Suprapubic skin (tissue), 4 donors: ENCODE results near the gene AQP3. TPM values are rescaled to one million over a fixed set of nuclear protein-coding genes. Genes with fewer than 3 reads are reported as not detected.

Experiments
- DNase-seq, 2 donors: peaks; one replicate each; pipeline ENCODE4 v3.0.0-alpha.2; 2019; ENCODE audit warnings: low spot score in 2 of 2
- H3K27ac ChIP-seq: fragments of 200-600 bp; sonication (generic); one replicate; pipeline ENCODE4 v1.5.1; 2019
- H3K27me3 ChIP-seq: fragments of 200-600 bp; sonication (generic); one replicate; pipeline ENCODE4 v1.5.1; 2019
- H3K36me3 ChIP-seq: fragments of 200-600 bp; sonication (generic); one replicate; pipeline ENCODE4 v1.5.1; 2019
- H3K4me1 ChIP-seq: fragments of 200-600 bp; sonication (generic); one replicate; pipeline ENCODE4 v1.5.1; 2019
- H3K4me3 ChIP-seq: fragments of 200-600 bp; sonication (generic); one replicate; pipeline ENCODE4 v1.5.1; 2019; ENCODE audit warnings: mild to moderate bottlenecking
- H3K9me3 ChIP-seq: fragments of 200-600 bp; sonication (generic); one replicate; pipeline ENCODE4 v1.5.1; 2019
- EP300 ChIP-seq: sonication (generic); formaldehyde crosslinking; IDR thresholded peaks from one replicate; pipeline ENCODE4 v1.6.1; 2017; ENCODE audit warnings: antibody characterized with exemption
- POLR2A ChIP-seq, 2 donors: fragments of 450-650 bp; IDR thresholded peaks; one replicate each; pipeline ENCODE4 v1.6.1; 2017; ENCODE audit warnings: antibody characterized with exemption in 2 of 2, mild to moderate bottlenecking in 2 of 2, moderate library complexity in 2 of 2
- POLR2AphosphoS5 ChIP-seq, 3 donors: sonication (generic); formaldehyde crosslinking; IDR thresholded peaks; one replicate each; pipeline ENCODE4 v1.6.1; 2017; ENCODE audit warnings: antibody characterized with exemption in 3 of 3
- WGBS: methylation state at CpG from one replicate; pipeline ENCODE4 v1.1.5; 2018; 5-methylcytosine and 5-hydroxymethylcytosine counted together
- total RNA-seq, 4 donors: library from RNA; depleted of rRNA; stranded (reverse); fragments of >200 nt; gene quantifications; one replicate each; pipeline ENCODE4 v1.1.0, GENCODE V29; 2016
- TF ChIP-seq, protein P1 (sequence below), 2 donors: fragments of 200-600 bp in 1 of 2; fragments of 450-650 bp in 1 of 2; sonication (generic) in 1 of 2; IDR thresholded peaks; one replicate each; pipeline ENCODE4 v1.5.1; 2016 to 2019; ENCODE audit warnings: antibody characterized with exemption in 2 of 2, mild to moderate bottlenecking in 1 of 2, moderate library complexity in 1 of 2

AQP3 gene
- total RNA-seq, 4 donors from 2014 or later: 1,277 to 1,951 (median 1,548) TPM

DNA sequence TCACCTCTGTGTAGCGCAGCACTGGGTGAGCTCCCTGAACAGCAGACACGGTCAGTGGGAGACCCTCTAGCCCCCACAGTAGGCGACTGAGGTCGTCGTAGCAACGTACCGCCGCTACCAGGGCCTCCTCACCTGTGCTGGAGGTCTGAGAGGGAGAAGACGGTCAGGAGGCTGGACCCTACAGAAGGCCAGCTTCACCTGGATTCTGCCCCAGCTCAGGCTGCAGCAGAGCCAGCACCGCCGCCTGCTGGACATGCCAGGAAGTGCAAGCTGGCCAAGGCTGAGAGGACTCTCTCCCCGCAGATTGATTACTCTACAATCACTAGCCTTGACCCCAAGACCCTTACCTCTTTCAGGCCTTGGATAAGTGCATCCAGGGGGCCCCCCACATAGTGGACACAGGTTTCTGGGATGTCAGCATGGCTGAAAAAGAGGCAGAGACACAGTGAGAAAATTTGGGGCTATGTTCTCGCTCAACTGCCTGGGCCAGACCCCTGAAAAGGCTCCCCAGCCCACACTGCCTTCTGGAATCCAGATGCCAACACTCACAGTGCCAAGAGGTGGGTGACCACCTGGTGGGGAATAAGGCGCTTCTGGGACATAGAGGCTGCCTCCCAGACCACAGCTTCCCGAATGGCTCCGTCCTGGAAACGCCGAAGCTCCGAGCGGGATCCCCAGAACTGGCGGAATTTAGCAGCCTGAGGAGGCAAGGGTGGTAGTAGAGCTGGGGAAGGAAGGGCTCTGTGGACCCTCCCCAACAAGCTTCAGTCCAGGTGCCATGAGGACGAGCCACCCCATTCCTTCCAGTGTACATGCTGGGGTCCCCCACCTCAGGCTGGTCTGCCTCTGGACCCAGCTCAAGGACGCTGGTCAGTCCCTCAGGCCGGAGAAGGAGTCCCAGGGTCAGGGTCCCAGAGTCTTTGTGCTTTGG, 19.4 kb upstream of the AQP3 start:
- no peaks in the 10 kb centered on the region for H3K27me3 ChIP-seq
- peaks cover 99% of the 10 kb centered on the region for H3K36me3 ChIP-seq
- WGBS: 69% methylated on average over 10 of the region's 24 CpGs
- H3K27ac ChIP-seq: no peak overlapping the region
- H3K9me3 ChIP-seq: no peaks in the 10 kb centered on the region
- peaks cover 22% of the 10 kb centered on the region for H3K4me1 ChIP-seq
- TF ChIP-seq, protein P1, sequence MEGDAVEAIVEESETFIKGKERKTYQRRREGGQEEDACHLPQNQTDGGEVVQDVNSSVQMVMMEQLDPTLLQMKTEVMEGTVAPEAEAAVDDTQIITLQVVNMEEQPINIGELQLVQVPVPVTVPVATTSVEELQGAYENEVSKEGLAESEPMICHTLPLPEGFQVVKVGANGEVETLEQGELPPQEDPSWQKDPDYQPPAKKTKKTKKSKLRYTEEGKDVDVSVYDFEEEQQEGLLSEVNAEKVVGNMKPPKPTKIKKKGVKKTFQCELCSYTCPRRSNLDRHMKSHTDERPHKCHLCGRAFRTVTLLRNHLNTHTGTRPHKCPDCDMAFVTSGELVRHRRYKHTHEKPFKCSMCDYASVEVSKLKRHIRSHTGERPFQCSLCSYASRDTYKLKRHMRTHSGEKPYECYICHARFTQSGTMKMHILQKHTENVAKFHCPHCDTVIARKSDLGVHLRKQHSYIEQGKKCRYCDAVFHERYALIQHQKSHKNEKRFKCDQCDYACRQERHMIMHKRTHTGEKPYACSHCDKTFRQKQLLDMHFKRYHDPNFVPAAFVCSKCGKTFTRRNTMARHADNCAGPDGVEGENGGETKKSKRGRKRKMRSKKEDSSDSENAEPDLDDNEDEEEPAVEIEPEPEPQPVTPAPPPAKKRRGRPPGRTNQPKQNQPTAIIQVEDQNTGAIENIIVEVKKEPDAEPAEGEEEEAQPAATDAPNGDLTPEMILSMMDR (IDR thresholded peaks at IDR 0.05): peak; percentile 94 to 98
- no peak for TF ChIP-seq POLR2A (IDR thresholded peaks at IDR 0.05)
- H3K4me3 ChIP-seq: no peak overlapping the region
- DNase-seq: peak in 1 of 2 donors; percentile 76

DNA sequence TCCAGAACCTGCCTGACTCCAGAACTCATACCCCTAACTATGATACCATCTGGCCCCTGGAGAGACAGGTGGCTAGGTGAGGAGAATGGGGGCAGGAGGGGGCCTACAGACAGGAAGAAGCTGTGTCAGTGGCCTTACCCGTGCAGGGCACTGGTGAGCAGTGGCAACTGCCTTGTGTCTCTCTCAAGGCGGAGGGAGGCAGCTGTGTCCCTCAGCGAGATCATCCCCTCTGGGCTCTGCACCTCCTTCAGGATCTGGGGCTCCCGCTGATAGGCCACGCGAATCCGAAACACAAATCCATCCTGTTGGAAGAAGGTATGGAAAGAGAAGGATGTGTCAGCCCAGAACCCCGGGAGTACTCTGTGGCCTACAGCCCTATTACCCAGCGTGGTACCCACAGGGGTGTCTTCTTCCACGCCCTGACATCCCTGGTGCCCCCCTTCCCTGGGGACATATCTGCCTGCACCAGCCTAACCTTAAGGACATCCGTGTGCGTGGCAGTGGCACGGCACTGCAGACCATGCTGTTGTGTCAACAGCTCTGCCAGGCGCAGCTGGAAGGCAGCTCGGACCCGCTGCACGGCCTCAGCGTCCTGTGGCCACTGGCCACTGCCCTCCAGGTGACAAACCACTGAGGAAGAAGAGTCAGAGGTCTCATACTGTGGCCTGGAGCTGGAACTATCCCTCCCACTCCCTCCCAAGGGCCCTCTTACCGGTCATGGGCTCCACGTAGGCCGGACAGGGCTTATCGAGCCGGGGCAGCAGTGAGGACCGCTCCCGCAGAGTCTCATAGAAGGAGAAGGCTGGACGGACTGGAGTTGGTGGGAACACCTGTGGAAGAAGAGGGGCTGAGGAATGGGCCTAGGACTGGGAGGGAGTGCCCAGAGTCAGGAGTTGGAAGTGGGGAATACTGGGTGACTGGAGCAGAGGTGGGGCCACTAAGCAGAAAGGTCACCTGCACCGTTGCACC, 18.5 kb upstream of the AQP3 start:
- Histone ChIP-seq H3K36me3 (peaks cover 92% of the 10 kb centered on the region), H3K27me3 (no peaks in the 10 kb centered on the region), H3K4me1 (peaks cover 30% of the 10 kb centered on the region), H3K4me3 (no peak overlapping the region), H3K9me3 (no peaks in the 10 kb centered on the region), H3K27ac (no peak overlapping the region)
- peak in 1 of 2 donors; percentile 58 for DNase-seq
- WGBS: 95% methylated on average over 21 of the region's 27 CpGs
- TF ChIP-seq POLR2AphosphoS5 (IDR thresholded peaks at IDR 0.05) (no peak), POLR2A (IDR thresholded peaks at IDR 0.05) (no peak), EP300 (no peak)
- TF ChIP-seq, protein P1 (IDR thresholded peaks at IDR 0.05): no peak

DNA sequence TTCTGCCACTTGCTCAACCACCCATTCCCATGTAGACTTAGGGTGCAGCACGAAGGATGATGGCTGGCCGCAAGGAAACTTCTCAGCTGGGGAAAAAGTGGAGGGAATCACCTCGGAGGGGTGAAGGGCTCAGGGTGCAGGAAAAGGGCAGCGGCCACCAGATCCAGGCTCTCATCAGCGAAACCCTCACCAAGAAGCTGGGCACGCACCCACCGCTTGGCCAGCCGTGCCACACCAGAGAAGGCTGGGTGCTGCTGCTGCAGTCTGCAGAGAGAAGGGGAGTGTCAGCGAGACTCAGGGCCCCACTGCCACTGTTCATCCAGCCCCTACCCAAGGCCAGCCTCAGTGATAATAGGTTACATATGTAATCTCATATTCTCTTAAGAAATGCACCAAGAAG, 17.7 kb upstream of the AQP3 start:
- H3K27me3 ChIP-seq: no peaks in the 10 kb centered on the region
- TF ChIP-seq POLR2A (IDR thresholded peaks at IDR 0.05) (no peak), POLR2AphosphoS5 (IDR thresholded peaks at IDR 0.05) (no peak), EP300 (no peak)
- TF ChIP-seq, protein P1 (IDR thresholded peaks at IDR 0.05): no peak
- H3K9me3 ChIP-seq: no peaks in the 10 kb centered on the region
- H3K4me1 ChIP-seq: peaks cover 36% of the 10 kb centered on the region
- H3K27ac ChIP-seq: no peak overlapping the region
- peak; percentile 40 to 70 for DNase-seq
- no peak overlapping the region for H3K4me3 ChIP-seq
- peaks cover 85% of the 10 kb centered on the region for H3K36me3 ChIP-seq
- 91% methylated on average over 9 of the region's 9 CpGs for WGBS

DNA sequence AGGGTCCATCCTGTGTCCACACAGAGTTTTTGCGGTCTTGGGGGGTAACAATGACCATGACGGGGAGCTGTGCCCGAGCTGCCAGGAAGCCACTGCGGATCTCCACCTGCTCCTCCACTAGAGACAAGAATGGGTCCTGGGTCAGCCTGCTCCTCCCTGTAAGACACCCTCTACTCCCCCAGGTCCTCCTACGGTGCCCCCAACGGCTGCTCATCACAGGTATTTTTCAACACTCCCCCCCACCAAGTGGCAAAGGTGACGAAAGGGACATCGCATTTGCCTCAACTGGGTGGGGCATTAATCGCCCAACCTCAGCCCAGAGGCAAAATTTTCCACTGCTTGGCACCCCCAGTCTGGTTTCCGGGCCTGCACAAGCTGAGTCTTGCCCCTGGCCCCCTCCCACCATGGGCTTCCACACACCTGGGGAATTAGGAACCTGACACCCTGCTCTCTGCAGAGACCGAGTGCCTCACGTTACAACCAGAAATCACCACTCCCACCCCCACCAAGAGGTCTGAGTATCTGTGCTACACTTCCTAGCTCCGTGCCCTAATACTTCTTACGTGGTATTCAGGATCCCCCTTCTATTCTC, 16.7 kb upstream of the AQP3 start:
- Histone ChIP-seq H3K4me1 (peaks cover 43% of the 10 kb centered on the region), H3K27me3 (no peaks in the 10 kb centered on the region), H3K4me3 (no peak overlapping the region), H3K27ac (no peak overlapping the region), H3K36me3 (peaks cover 76% of the 10 kb centered on the region), H3K9me3 (no peaks in the 10 kb centered on the region)
- TF ChIP-seq POLR2A (IDR thresholded peaks at IDR 0.05) (no peak), EP300 (no peak), POLR2AphosphoS5 (IDR thresholded peaks at IDR 0.05) (no peak)
- TF ChIP-seq, protein P1 (IDR thresholded peaks at IDR 0.05): no peak
- WGBS: 75% methylated on average over 14 of the region's 14 CpGs
- peak in 1 of 2 donors; percentile 70 for DNase-seq
